Measurements from ENCODE around the gene NRP2. TPM values are rescaled to one million over a fixed set of nuclear protein-coding genes. Genes with fewer than 3 reads are reported as not detected.

Gene NRP2
- total and polyA plus RNA-seq, 2 donors (not counting 1 experiment from before 2014, with no cell fraction given): 1.8 to 6.8 TPM

GRCh38 chr2:205797866-205798265 lies 115.6 kb downstream of the NRP2 start:
- Histone ChIP-seq H3K36me3 (replicated peaks in 1 of 2; ENCODE audit: control extremely low read depth in 1 of 2, control insufficient read depth in 1 of 2, extremely low read depth in 1 of 2, insufficient read depth in 2 of 2, low read length in 1 of 2) (no peaks in the 10 kb centered on the region), H2AFZ (ENCODE audit: insufficient read depth, low read depth, low read length, poor library complexity, severe bottlenecking) (no peak overlapping the region), H3K4me2 (replicated peaks; ENCODE audit: low read depth, low read length, poor library complexity, severe bottlenecking) (no peak overlapping the region), H3K79me2 (ENCODE audit: control insufficient read depth, insufficient read depth, low read length) (no peaks in the 10 kb centered on the region), H3K4me3 (ENCODE audit: control extremely low read depth in 1 of 5, extremely low read depth in 1 of 5, insufficient read depth in 1 of 5, low read depth in 2 of 5, low read length in 4 of 5) (no peak overlapping the region), H3K4me1 (ENCODE audit: control insufficient read depth in 2 of 2, insufficient read depth in 2 of 2, low read length in 2 of 2) (no peaks in the 10 kb centered on the region), H3K9ac (ENCODE audit: low read length) (no peak overlapping the region), H3K27me3 (replicated peaks in 1 of 4; ENCODE audit: control extremely low read depth in 1 of 4, control insufficient read depth in 3 of 4, insufficient read depth in 4 of 4, low read length in 3 of 4) (no peaks in the 10 kb centered on the region), H3K9me3 (ENCODE audit: control extremely low read depth in 1 of 3, control insufficient read depth in 2 of 3, insufficient read depth in 1 of 3, low read length in 2 of 3) (peaks cover 0 to 7% (median 0%) of the 10 kb centered on the region in 3 donors), H3K27ac (ENCODE audit: low read length in 2 of 2) (no peak overlapping the region), H4K20me1 (ENCODE audit: control insufficient read depth, insufficient read depth, low read length, poor library complexity, severe bottlenecking) (no peaks in the 10 kb centered on the region)
- intact Hi-C loops (cut with micrococcal nuclease): no loop called here
- DNase-seq: no peak
- Mint-ChIP-seq H3K4me3 (no peak overlapping the region), H3K9me3 (ENCODE audit: insufficient read depth) (no peaks in the 10 kb centered on the region), H3K4me1 (no peaks in the 10 kb centered on the region), H3K27ac (no peak overlapping the region), H3K27me3 (peaks cover 8% of the 10 kb centered on the region)
- ChIA-PET POLR2A (no interaction called here), CTCF (no interaction called here)
- TF ChIP-seq CTCF (IDR thresholded peaks at IDR 0.05) (no peak), EZH2 (IDR thresholded peaks at IDR 0.05; ENCODE audit: borderline replicate concordance, insufficient read depth, low read depth, low read length, poor library complexity, severe bottlenecking) (no peak)
- no CpG with 5 or more reads among the region's 4 CpGs for WGBS (ENCODE audit: insufficient coverage)
- ATAC-seq (ENCODE audit: low read depth): no peak

GRCh38 chr2:205800224-205800623 lies 117.9 kb downstream of the NRP2 start:
- Histone ChIP-seq H3K27me3 (replicated peaks in 1 of 4; ENCODE audit: control extremely low read depth in 1 of 4, control insufficient read depth in 3 of 4, insufficient read depth in 4 of 4, low read length in 3 of 4) (no peaks in the 10 kb centered on the region), H4K20me1 (ENCODE audit: control insufficient read depth, insufficient read depth, low read length, poor library complexity, severe bottlenecking) (no peaks in the 10 kb centered on the region), H3K4me2 (replicated peaks; ENCODE audit: low read depth, low read length, poor library complexity, severe bottlenecking) (no peak overlapping the region), H3K4me3 (ENCODE audit: control extremely low read depth in 1 of 5, extremely low read depth in 1 of 5, insufficient read depth in 1 of 5, low read depth in 2 of 5, low read length in 4 of 5) (no peak overlapping the region), H3K36me3 (replicated peaks in 1 of 2; ENCODE audit: control extremely low read depth in 1 of 2, control insufficient read depth in 1 of 2, extremely low read depth in 1 of 2, insufficient read depth in 2 of 2, low read length in 1 of 2) (no peaks in the 10 kb centered on the region), H3K4me1 (ENCODE audit: control insufficient read depth in 2 of 2, insufficient read depth in 2 of 2, low read length in 2 of 2) (no peaks in the 10 kb centered on the region), H3K9me3 (ENCODE audit: control extremely low read depth in 1 of 3, control insufficient read depth in 2 of 3, insufficient read depth in 1 of 3, low read length in 2 of 3) (peaks cover 0 to 7% (median 0%) of the 10 kb centered on the region in 3 donors), H3K9ac (ENCODE audit: low read length) (no peak overlapping the region), H3K27ac (ENCODE audit: low read length in 2 of 2) (no peak overlapping the region), H3K79me2 (ENCODE audit: control insufficient read depth, insufficient read depth, low read length) (no peaks in the 10 kb centered on the region), H2AFZ (ENCODE audit: insufficient read depth, low read depth, low read length, poor library complexity, severe bottlenecking) (no peak overlapping the region)
- Mint-ChIP-seq H3K27me3 (peaks cover 15% of the 10 kb centered on the region), H3K9me3 (ENCODE audit: insufficient read depth) (no peaks in the 10 kb centered on the region), H3K27ac (no peak overlapping the region), H3K4me1 (no peaks in the 10 kb centered on the region), H3K4me3 (no peak overlapping the region)
- ChIA-PET CTCF (no interaction called here), POLR2A (no interaction called here)
- ATAC-seq (ENCODE audit: low read depth) (no peak), DNase-seq (no peak)
- 73% methylated on average over 2 of the region's 2 CpGs for WGBS (ENCODE audit: insufficient coverage)
- no peak for TF ChIP-seq EZH2 (IDR thresholded peaks at IDR 0.05; ENCODE audit: borderline replicate concordance, insufficient read depth, low read depth, low read length, poor library complexity, severe bottlenecking)
- TF ChIP-seq CTCF (IDR thresholded peaks at IDR 0.05): no peak
- intact Hi-C loops (cut with micrococcal nuclease): no loop called here

All from B cell (primary cell).